GM12878 (cell line): ENCODE measurements around the gene SUSD2. TPM values are rescaled to one million over a fixed set of nuclear protein-coding genes. Genes with fewer than 3 reads are reported as not detected.

Source experiments
- ATAC-seq: fragments of 200-7000 bp; cut with Tn5 transposase; 3 replicates; pipeline ENCODE4 v1.9.1; 2020; ENCODE audit warnings: mild to moderate bottlenecking, moderate library complexity
- BruUV-seq: library from RNA; stranded (reverse); fragments of 400-500 nt; replicated peaks from 2 replicates; lab custom pipeline; 2021; lab: Mats Ljungman, UMichigan
- CTCF ChIA-PET: fragments of 300-600 bp; sonication (Branson Sonifier 250); formaldehyde crosslinking; extraction: SDS; loops from one replicate; lab custom pipeline; 2021; ENCODE audit warnings: inconsistent platforms; lab: Yijun Ruan, JAX
- POLR2A ChIA-PET: fragments of 350-600 bp; formaldehyde crosslinking; extraction: SDS; loops from one replicate; lab custom pipeline; 2021; ENCODE audit warnings: inconsistent platforms; lab: Charles Lee
- RAD21 ChIA-PET: fragments of 300-600 bp; sonication (Branson Sonifier 250); formaldehyde crosslinking; loops from one replicate; lab custom pipeline; 2023; ENCODE audit warnings: antibody characterized with exemption; ENCODE audit not compliant: unreplicated experiment; lab: Charles Lee
- SMC1A ChIA-PET: fragments of 300-600 bp; sonication (Branson Sonifier 250); formaldehyde crosslinking; loops from one replicate; lab custom pipeline; 2023; ENCODE audit not compliant: unreplicated experiment, uncharacterized antibody; lab: Charles Lee
- DNase-seq: peaks from one replicate; pipeline ENCODE4 v3.0.0-alpha.2; 2011; ENCODE audit warnings: low read depth, low spot score
- FAIRE-seq: peaks from 3 replicates; lab custom pipeline; 2011; peaks lifted over from hg19 to GRCh38; lab: Jason Lieb, UNC
- H2AFZ ChIP-seq: 2 replicates; pipeline ENCODE4 v1.6.0; 2011; ENCODE audit warnings: low read depth, low read length, control low read depth; ENCODE audit not compliant: control insufficient read depth
- H3K27ac ChIP-seq: 2 replicates; pipeline ENCODE4 v1.5.1; 2011; ENCODE audit warnings: control low read depth; ENCODE audit not compliant: control insufficient read depth, insufficient read depth
- H3K27me3 ChIP-seq, 2 experiments: replicated peaks in 1 of 2; 2 replicates each; pipeline versions ENCODE4 v1.6.0 to v1.6.1; 2011; ENCODE audit warnings: low read length in 1 of 2; ENCODE audit not compliant: control insufficient read depth in 2 of 2, insufficient read depth in 2 of 2
- H3K36me3 ChIP-seq, 2 experiments: 2 replicates each; pipeline ENCODE4 v1.5.1; 2011; ENCODE audit warnings: low read length in 1 of 2; ENCODE audit not compliant: control insufficient read depth in 2 of 2, insufficient read depth in 2 of 2
- H3K4me1 ChIP-seq: 2 replicates; pipeline ENCODE4 v1.6.1; 2011; ENCODE audit warnings: mild to moderate bottlenecking, low read length, moderate library complexity, mixed read lengths; ENCODE audit not compliant: control insufficient read depth, insufficient read depth
- H3K4me2 ChIP-seq: 2 replicates; pipeline ENCODE4 v1.6.0; 2011; ENCODE audit warnings: control low read depth; ENCODE audit not compliant: control insufficient read depth, insufficient read depth
- H3K4me3 ChIP-seq: fragments of 200-600 bp; sonication (generic); 2 replicates; pipeline ENCODE4 v1.5.1; 2016
- H3K79me2 ChIP-seq: 2 replicates; pipeline ENCODE4 v1.6.0; 2011; ENCODE audit warnings: low read length; ENCODE audit not compliant: control insufficient read depth, insufficient read depth
- H3K9ac ChIP-seq: 2 replicates; pipeline ENCODE4 v1.8.0; 2011; ENCODE audit warnings: low read length, control low read depth, mixed read lengths; ENCODE audit not compliant: control insufficient read depth, insufficient read depth
- H3K9me3 ChIP-seq: replicated peaks from 3 replicates; pipeline ENCODE4 v1.5.1; 2011; ENCODE audit warnings: mild to moderate bottlenecking, low read length; ENCODE audit not compliant: control insufficient read depth, insufficient read depth
- H4K20me1 ChIP-seq: 2 replicates; pipeline ENCODE4 v1.6.0; 2011; ENCODE audit not compliant: control insufficient read depth, insufficient read depth
- ATF7 ChIP-seq: fragments of 450-650 bp; IDR thresholded peaks from 2 replicates; pipeline ENCODE4 v1.6.1; 2016; ENCODE audit warnings: low read depth, mild to moderate bottlenecking
- KAT2A ChIP-seq: conservative IDR thresholded peaks from 2 replicates; pipeline ENCODE4 v1.6.1; 2011; ENCODE audit warnings: low read depth, low read length; ENCODE audit not compliant: control insufficient read depth
- SMC3 ChIP-seq: IDR thresholded peaks from 2 replicates; pipeline ENCODE4 v1.6.1; 2011; ENCODE audit warnings: low read length, improper control_type of control experiment, borderline replicate concordance
- TCF12 ChIP-seq: IDR thresholded peaks from 2 replicates; pipeline ENCODE4 v1.6.1; 2011; ENCODE audit warnings: low read depth, mild to moderate bottlenecking, low read length
- ZZZ3 ChIP-seq: IDR thresholded peaks from 2 replicates; pipeline ENCODE4 v1.6.1; 2011; ENCODE audit warnings: low read depth; ENCODE audit not compliant: control insufficient read depth, insufficient read length
- WGBS: methylation state at CpG from one replicate; pipeline ENCODE4 v1.1.6; 2016; ENCODE audit warnings: low lambda C conversion rate; ENCODE audit not compliant: insufficient replicate concordance, insufficient coverage; ENCODE audit errors: missing lambda C conversion rate; 5-methylcytosine and 5-hydroxymethylcytosine counted together
- in situ Hi-C: fragments of 300-500 bp; cut with MboI; formaldehyde crosslinking; loops from 9 replicates; pipeline ENCODE4 v1.14.3; 2018; ENCODE audit warnings: mixed read lengths
- intact Hi-C: fragments of 100-400 bp; cut with micrococcal nuclease; formaldehyde crosslinking; loops from one replicate; pipeline ENCODE4 v1.14.2; 2022; ENCODE audit not compliant: unreplicated experiment
- polyA plus RNA-seq, 11 experiments: library from polyadenylated mRNA; depleted of rRNA in 4 of 11; unstranded in 6 of 11; stranded (reverse) in 5 of 11; fragments of >200 nt; fragmentation: Nextera tagmentation in 4 of 11; fragmentation: Illumina TruSeq in 1 of 11; extraction: Ambion mirVana in 4 of 11; extraction: Trizol in 1 of 11; gene quantifications; 1 replicate in 1 of 11; 2 replicates in 10 of 11; pipeline versions ENCODE4 v1.2.1 to v1.2.3, GENCODE V29; 2011 to 2016; ENCODE audit warnings: inconsistent platforms in 2 of 11, missing spikeins in 2 of 11, low read depth in 1 of 11
- total RNA-seq, 4 experiments: library from RNA; depleted of rRNA in 3 of 4; stranded (reverse); fragments of >200 nt in 3 of 4; fragmentation: Illumina TruSeq in 1 of 4; extraction: Trizol in 1 of 4; gene quantifications; 2 replicates each; pipeline versions ENCODE4 v1.2.1 to v1.2.3, GENCODE V29; 2013 to 2021
- TF ChIP-seq, protein P1 (sequence below): fragments of 450-650 bp; IDR thresholded peaks from 2 replicates; pipeline ENCODE4 v1.6.1; 2017; ENCODE audit warnings: mild to moderate bottlenecking
- TF ChIP-seq, protein P2 (sequence below): fragments of 450-650 bp; IDR thresholded peaks from 2 replicates; pipeline ENCODE4 v1.6.1; 2017; ENCODE audit warnings: low read depth, mild to moderate bottlenecking, moderate library complexity
- TF ChIP-seq, protein P3 (sequence below): fragments of 450-650 bp; IDR thresholded peaks from 2 replicates; pipeline ENCODE4 v1.6.1; 2017; ENCODE audit warnings: mild to moderate bottlenecking, low read depth, inconsistent platforms; ENCODE audit not compliant: poor library complexity, severe bottlenecking
- TF ChIP-seq, protein P4 (sequence below): fragments of 450-650 bp; IDR thresholded peaks from 2 replicates; pipeline ENCODE4 v1.6.1; 2018; ENCODE audit warnings: borderline replicate concordance, mild to moderate bottlenecking; ENCODE audit not compliant: partially characterized antibody

Gene SUSD2
- total and polyA plus RNA-seq, 10 of the 15 experiments (the other 5 are each of a cell fraction or from before 2014, with no cell fraction given): 0.04 to 0.31 (median 0.11) TPM; not detected in 5

DNA sequence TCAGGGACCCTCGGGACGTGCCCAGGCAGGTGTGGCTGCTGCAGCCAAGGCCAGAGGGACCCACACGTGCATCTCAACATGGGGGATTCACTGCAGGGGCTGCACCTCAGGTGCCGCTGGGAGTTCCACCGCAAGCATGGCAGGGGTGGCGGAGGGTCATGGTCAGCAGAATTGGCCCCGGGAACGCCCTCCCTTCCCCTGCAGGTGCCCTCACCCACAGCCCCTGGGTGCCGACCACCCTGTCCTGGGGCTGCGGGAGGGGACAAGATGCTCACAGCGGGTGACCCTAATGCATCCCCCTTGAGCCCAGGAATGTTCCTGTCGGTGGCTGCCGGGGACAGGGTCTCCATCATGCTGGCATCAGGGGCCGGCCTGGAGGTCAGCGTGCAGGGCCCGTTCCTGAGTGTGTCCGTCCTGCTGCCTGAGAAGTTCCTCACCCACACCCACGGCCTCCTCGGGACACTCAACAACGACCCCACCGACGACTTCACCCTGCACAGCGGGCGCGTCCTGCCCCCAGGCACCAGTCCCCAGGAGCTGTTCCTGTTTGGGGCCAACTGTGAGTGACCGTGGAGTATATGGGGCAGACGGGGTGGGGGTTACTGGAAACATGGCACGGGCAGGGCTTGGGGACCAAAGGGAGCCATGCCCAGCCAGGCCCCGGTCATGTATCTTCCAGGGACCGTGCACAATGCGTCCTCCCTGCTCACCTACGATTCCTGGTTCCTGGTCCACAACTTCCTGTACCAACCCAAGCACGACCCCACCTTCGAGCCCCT lies 5.8 kb downstream of the SUSD2 start (continued):
- TF ChIP-seq, protein P1, sequence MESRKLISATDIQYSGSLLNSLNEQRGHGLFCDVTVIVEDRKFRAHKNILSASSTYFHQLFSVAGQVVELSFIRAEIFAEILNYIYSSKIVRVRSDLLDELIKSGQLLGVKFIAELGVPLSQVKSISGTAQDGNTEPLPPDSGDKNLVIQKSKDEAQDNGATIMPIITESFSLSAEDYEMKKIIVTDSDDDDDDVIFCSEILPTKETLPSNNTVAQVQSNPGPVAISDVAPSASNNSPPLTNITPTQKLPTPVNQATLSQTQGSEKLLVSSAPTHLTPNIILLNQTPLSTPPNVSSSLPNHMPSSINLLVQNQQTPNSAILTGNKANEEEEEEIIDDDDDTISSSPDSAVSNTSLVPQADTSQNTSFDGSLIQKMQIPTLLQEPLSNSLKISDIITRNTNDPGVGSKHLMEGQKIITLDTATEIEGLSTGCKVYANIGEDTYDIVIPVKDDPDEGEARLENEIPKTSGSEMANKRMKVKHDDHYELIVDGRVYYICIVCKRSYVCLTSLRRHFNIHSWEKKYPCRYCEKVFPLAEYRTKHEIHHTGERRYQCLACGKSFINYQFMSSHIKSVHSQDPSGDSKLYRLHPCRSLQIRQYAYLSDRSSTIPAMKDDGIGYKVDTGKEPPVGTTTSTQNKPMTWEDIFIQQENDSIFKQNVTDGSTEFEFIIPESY: no peak
- no peak for TF ChIP-seq TCF12

DNA sequence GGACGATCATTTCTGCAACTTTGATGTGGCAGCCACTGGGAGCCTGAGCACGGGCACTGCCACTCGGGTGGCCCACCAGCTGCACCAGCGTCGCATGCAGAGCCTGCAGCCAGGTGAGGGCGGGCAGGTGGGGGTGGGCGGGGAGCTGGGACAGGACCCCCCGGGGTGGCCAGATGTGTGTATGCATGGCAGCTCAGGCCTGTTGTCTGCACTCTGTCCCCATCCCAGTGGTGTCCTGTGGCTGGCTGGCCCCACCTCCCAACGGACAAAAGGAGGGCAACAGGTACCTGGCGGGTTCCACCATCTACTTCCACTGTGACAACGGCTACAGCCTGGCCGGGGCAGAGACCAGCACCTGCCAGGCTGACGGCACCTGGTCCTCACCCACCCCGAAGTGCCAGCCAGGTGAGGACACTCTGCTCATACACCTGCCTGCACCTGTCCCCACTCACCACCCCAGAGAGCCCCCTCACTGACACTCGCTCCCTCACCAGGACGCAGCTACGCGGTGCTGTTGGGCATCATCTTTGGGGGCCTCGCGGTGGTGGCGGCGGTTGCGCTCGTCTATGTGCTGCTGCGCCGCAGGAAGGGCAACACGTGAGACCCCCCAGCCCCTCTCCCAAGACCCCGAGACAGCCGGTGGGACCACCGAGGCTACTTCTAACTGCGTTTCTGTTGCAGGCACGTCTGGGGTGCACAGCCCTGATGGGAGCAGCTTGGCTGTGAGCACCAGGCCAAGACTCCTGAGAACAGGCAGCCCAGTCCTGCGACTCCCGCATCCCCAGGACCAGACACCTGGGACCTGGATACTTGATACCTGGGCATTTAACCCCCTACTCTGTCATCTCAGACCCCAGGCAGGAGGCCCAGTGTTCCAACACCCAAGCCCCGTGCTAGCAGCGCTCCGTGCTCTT lies 6.7 kb downstream of the SUSD2 start:
- no peak for DNase-seq
- 48% methylated on average over 37 of the region's 37 CpGs for WGBS
- Histone ChIP-seq H3K36me3 (no peaks in the 10 kb centered on the region), H3K9me3 (no peaks in the 10 kb centered on the region), H2AFZ (no peak overlapping the region), H4K20me1 (no peaks in the 10 kb centered on the region), H3K27me3 (no peaks in the 10 kb centered on the region), H3K79me2 (no peaks in the 10 kb centered on the region), H3K27ac (no peak overlapping the region), H3K4me1 (no peaks in the 10 kb centered on the region; the same call in 1 of the 2 replicates), H3K9ac (no peak overlapping the region), H3K4me2 (no peak overlapping the region), H3K4me3 (no peak overlapping the region)
- CTCF ChIA-PET: no interaction called here
- SMC1A ChIA-PET: no interaction called here
- no peak for ATAC-seq
- POLR2A ChIA-PET: no interaction called here
- no peak for FAIRE-seq
- RAD21 ChIA-PET: no interaction called here
- in situ Hi-C loops: no loop called here
- BruUV-seq: no TSS peak
- intact Hi-C loops: loop anchor here (5.0 kb wide), 1 partner anchor 59 kb away; the partner anchor contains the start of gene GGT5
- TF ChIP-seq KAT2A (no peak), ZZZ3 (no peak), ATF7 (no peak), SMC3 (no peak)
- TF ChIP-seq, protein P2, sequence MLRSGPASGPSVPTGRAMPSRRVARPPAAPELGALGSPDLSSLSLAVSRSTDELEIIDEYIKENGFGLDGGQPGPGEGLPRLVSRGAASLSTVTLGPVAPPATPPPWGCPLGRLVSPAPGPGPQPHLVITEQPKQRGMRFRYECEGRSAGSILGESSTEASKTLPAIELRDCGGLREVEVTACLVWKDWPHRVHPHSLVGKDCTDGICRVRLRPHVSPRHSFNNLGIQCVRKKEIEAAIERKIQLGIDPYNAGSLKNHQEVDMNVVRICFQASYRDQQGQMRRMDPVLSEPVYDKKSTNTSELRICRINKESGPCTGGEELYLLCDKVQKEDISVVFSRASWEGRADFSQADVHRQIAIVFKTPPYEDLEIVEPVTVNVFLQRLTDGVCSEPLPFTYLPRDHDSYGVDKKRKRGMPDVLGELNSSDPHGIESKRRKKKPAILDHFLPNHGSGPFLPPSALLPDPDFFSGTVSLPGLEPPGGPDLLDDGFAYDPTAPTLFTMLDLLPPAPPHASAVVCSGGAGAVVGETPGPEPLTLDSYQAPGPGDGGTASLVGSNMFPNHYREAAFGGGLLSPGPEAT: no peak
- TF ChIP-seq, protein P3, sequence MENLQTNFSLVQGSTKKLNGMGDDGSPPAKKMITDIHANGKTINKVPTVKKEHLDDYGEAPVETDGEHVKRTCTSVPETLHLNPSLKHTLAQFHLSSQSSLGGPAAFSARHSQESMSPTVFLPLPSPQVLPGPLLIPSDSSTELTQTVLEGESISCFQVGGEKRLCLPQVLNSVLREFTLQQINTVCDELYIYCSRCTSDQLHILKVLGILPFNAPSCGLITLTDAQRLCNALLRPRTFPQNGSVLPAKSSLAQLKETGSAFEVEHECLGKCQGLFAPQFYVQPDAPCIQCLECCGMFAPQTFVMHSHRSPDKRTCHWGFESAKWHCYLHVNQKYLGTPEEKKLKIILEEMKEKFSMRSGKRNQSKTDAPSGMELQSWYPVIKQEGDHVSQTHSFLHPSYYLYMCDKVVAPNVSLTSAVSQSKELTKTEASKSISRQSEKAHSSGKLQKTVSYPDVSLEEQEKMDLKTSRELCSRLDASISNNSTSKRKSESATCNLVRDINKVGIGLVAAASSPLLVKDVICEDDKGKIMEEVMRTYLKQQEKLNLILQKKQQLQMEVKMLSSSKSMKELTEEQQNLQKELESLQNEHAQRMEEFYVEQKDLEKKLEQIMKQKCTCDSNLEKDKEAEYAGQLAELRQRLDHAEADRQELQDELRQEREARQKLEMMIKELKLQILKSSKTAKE: no peak
- TF ChIP-seq, protein P4, sequence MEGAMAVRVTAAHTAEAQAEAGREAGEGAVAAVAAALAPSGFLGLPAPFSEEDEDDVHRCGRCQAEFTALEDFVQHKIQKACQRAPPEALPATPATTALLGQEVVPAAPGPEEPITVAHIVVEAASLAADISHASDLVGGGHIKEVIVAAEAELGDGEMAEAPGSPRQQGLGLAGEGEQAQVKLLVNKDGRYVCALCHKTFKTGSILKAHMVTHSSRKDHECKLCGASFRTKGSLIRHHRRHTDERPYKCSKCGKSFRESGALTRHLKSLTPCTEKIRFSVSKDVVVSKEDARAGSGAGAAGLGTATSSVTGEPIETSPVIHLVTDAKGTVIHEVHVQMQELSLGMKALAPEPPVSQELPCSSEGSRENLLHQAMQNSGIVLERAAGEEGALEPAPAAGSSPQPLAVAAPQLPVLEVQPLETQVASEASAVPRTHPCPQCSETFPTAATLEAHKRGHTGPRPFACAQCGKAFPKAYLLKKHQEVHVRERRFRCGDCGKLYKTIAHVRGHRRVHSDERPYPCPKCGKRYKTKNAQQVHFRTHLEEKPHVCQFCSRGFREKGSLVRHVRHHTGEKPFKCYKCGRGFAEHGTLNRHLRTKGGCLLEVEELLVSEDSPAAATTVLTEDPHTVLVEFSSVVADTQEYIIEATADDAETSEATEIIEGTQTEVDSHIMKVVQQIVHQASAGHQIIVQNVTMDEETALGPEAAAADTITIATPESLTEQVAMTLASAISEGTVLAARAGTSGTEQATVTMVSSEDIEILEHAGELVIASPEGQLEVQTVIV: no peak
